ENCODE results near the gene TTI1. TPM values are rescaled to one million over a fixed set of nuclear protein-coding genes. Genes with fewer than 3 reads are reported as not detected.
A peak's percentile ranks its signal among the peaks of the same experiment; 100 is the strongest.

TTI1 gene
- total and polyA plus RNA-seq, 2 of the 13 experiments (the other 11 are each of a cell fraction or from before 2014, with no cell fraction given) = 22.9 to 39.8 TPM

GRCh38 chr20:38033330-38034107 lies at the start of gene TTI1, which contains the start of gene RPRD1B (continued):
- peak; percentile 95 for TF ChIP-seq BCL3 (CRISPR knock-in tag; IDR thresholded peaks at IDR 0.05)
- peak; percentile 99 for TF ChIP-seq ATF1 (CRISPR knock-in tag; IDR thresholded peaks at IDR 0.05)
- TF ChIP-seq ETV6 (CRISPR knock-in tag; conservative IDR thresholded peaks at IDR 0.05) = no peak
- peak; percentile 12; the same call in 1 of the 2 replicates for TF ChIP-seq KLF13 (CRISPR knock-in tag; IDR thresholded peaks at IDR 0.05)
- TF ChIP-seq SNAI1 (CRISPR knock-in tag; IDR thresholded peaks at IDR 0.05; ENCODE audit: borderline replicate concordance) = peak; percentile 80; the same call in 1 of the 2 replicates
- TF ChIP-seq NR1H2 (CRISPR knock-in tag; IDR thresholded peaks at IDR 0.05; ENCODE audit: borderline replicate concordance, low read depth) = peak; percentile 72
- peak; percentile 84 for TF ChIP-seq ZNF646 (CRISPR knock-in tag; IDR thresholded peaks at IDR 0.05)
- TF ChIP-seq NFKBIZ (CRISPR knock-in tag; IDR thresholded peaks at IDR 0.05) = peak; percentile 90
- peak; percentile 12; the same call in 1 of the 2 replicates for TF ChIP-seq ZNF629 (CRISPR knock-in tag; conservative IDR thresholded peaks at IDR 0.05)
- no peak; the same call in 1 of the 2 replicates for TF ChIP-seq ZSCAN30 (CRISPR knock-in tag; IDR thresholded peaks at IDR 0.05)
- no peak for TF ChIP-seq MTA3 (CRISPR knock-in tag; IDR thresholded peaks at IDR 0.05)
- peak; percentile 91 for TF ChIP-seq ERF (CRISPR knock-in tag; IDR thresholded peaks at IDR 0.05)
- peak; percentile 91 for TF ChIP-seq SIN3A (IDR thresholded peaks at IDR 0.05; ENCODE audit: borderline replicate concordance, low read depth, low read length)
- TF ChIP-seq ZNF770 (CRISPR knock-in tag; IDR thresholded peaks at IDR 0.05) = peak; percentile 67
- TF ChIP-seq KDM1A (CRISPR knock-in tag; IDR thresholded peaks at IDR 0.05) = no peak
- peak; percentile 91 for TF ChIP-seq PHF5A (CRISPR knock-in tag; IDR thresholded peaks at IDR 0.05; ENCODE audit: low read depth, unreplicated experiment)
- peak; percentile 90; the same call in 1 of the 2 replicates for TF ChIP-seq DMTF1 (CRISPR knock-in tag; IDR thresholded peaks at IDR 0.05)

All from HepG2 (cell line).